Gastroesophageal sphincter (tissue), 2 donors: Measurements from ENCODE around the gene SMLR1.

Experiments used
- POLR2A ChIP-seq, 2 donors: fragments of 450-650 bp; IDR thresholded peaks; one replicate each; pipeline ENCODE4 v1.6.1; 2017; ENCODE audit warnings: antibody characterized with exemption in 2 of 2, mild to moderate bottlenecking in 2 of 2, moderate library complexity in 1 of 2
- POLR2AphosphoS5 ChIP-seq: sonication (generic); formaldehyde crosslinking; IDR thresholded peaks from one replicate; pipeline ENCODE4 v1.6.1; 2017; ENCODE audit warnings: antibody characterized with exemption

DNA sequence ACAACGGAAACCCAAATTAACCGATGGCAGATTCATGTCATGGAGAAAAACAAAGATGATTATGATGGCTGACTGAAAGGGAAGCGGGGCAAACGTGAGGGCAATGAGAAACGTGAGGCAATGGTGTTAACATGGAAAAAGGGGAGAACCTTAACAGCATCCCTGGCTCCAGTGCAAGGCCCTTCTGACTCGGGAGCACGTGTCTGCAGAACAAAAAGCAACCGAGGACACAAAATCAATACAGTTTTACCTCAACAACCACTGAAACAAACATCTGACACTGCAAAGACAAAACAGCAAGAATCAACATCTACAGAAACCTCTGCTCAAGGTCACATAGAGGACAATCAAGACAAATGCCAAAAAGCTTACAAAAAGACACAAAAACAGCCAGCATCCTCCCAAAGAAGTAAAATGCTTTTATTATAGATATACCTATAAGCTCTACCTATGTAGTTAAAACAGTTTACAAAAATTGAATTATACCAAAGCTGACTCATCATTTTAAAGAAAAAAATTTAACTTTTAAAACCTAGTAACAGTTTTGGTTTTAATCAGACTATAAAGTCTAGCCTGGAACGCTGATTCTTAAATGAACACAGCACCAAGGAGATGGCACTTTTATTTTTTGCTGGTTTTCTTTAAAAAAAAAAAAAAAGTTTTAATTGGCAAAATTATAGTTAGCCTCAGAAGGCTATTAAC, 43.1 kb downstream of the SMLR1 start:
- TF ChIP-seq POLR2AphosphoS5 = no peak
- TF ChIP-seq POLR2A (IDR thresholded peaks at IDR 0.05) = no peak
